ENCODE data around the gene AGAP2. TPM values are rescaled to one million over a fixed set of nuclear protein-coding genes. Genes with fewer than 3 reads are reported as not detected.

Gene AGAP2
- total RNA-seq, 2 donors from 2014 or later, result 1.8 to 2.2 TPM

- DNase-seq (ENCODE audit: low spot score), result no peak
- intact Hi-C loops (cut with DNase I), result no loop called here
These were observed 32.2 kb upstream of the AGAP2 start for GRCh38 chr12:57770734-57771133.

- intact Hi-C loops (cut with DNase I), result no loop called here
- no peak for DNase-seq (ENCODE audit: low spot score)
These were observed 31.1 kb upstream of the AGAP2 start for GRCh38 chr12:57769594-57769993.

GRCh38 chr12:57767876-57768275, 29.3 kb upstream of the AGAP2 start:
- no peak for DNase-seq (ENCODE audit: low spot score)
- intact Hi-C loops (cut with DNase I), result no loop called here

- no peak for DNase-seq (ENCODE audit: low spot score)
- intact Hi-C loops (cut with DNase I), result no loop called here
These were observed 28.8 kb upstream of the AGAP2 start for GRCh38 chr12:57767305-57767698.

- DNase-seq (ENCODE audit: low spot score), result no peak
- intact Hi-C loops (cut with DNase I), result no loop called here
These were observed 28.1 kb upstream of the AGAP2 start, which contains the start of gene CYP27B1 for GRCh38 chr12:57766464-57767304. TSS of gene CYP27B1 (minus strand) at chr12:57767078. CDS start at chr12:57767041, 37 bp downstream.

- no peak for DNase-seq (ENCODE audit: low spot score)
- intact Hi-C loops (cut with DNase I), result no loop called here
These were observed 27.3 kb upstream of the AGAP2 start for GRCh38 chr12:57765698-57766463.

- peak; percentile 85 for DNase-seq (ENCODE audit: low spot score)
- intact Hi-C loops (cut with DNase I), result no loop called here
These were observed 26.6 kb upstream of the AGAP2 start for GRCh38 chr12:57765003-57765697.

GRCh38 chr12:57764662-57765002, 26.1 kb upstream of the AGAP2 start:
- intact Hi-C loops (cut with DNase I), result no loop called here
- no peak for DNase-seq (ENCODE audit: low spot score)

- intact Hi-C loops (cut with DNase I), result no loop called here
- no peak for DNase-seq (ENCODE audit: low spot score)
These were observed 25.5 kb upstream of the AGAP2 start for GRCh38 chr12:57763881-57764661.

- no peak for DNase-seq (ENCODE audit: low spot score)
- intact Hi-C loops (cut with DNase I), result no loop called here
These were observed 23.9 kb upstream of the AGAP2 start for GRCh38 chr12:57762463-57762862.

GRCh38 chr12:57761391-57761998, 23.0 kb upstream of the AGAP2 start:
- DNase-seq (ENCODE audit: low spot score), result no peak
- intact Hi-C loops (cut with DNase I), result no loop called here

- intact Hi-C loops (cut with DNase I), result no loop called here
- no peak for DNase-seq (ENCODE audit: low spot score)
These were observed 21.9 kb upstream of the AGAP2 start for GRCh38 chr12:57760347-57760982.

- DNase-seq (ENCODE audit: low spot score), result no peak
- intact Hi-C loops (cut with DNase I), result no loop called here
These were observed 20.9 kb upstream of the AGAP2 start for GRCh38 chr12:57759360-57759980.

GRCh38 chr12:57758552-57759359, 20.2 kb upstream of the AGAP2 start:
- DNase-seq (ENCODE audit: low spot score), result no peak
- intact Hi-C loops (cut with DNase I), result no loop called here

- no peak for DNase-seq (ENCODE audit: low spot score)
- intact Hi-C loops (cut with DNase I), result no loop called here
These were observed 19.2 kb upstream of the AGAP2 start for GRCh38 chr12:57757771-57758170.

- intact Hi-C loops (cut with DNase I), result no loop called here
These were observed 18.1 kb upstream of the AGAP2 start for GRCh38 chr12:57756406-57757341.

More at GRCh38 chr12:57756406-57757341, 18.1 kb upstream of the AGAP2 start:
- no peak for DNase-seq (ENCODE audit: low spot score)
